HFF-Myc (cell line): ENCODE data around the gene FAM13A.

ENCODE experiments used
- DNase-seq: peaks from one replicate; pipeline ENCODE4 v3.0.0-alpha.2; 2011; ENCODE audit warnings: low read depth; ENCODE audit errors: extremely low read depth
- H3K4me3 ChIP-seq: replicated peaks from 2 replicates; pipeline ENCODE4 v1.5.1; 2011; ENCODE audit warnings: low read depth, mild to moderate bottlenecking, control low read depth, low read length
- TF ChIP-seq, protein P1 (sequence below): IDR thresholded peaks from 2 replicates; pipeline ENCODE4 v1.5.1; 2012; ENCODE audit warnings: mild to moderate bottlenecking, low read depth, low read length, control low read depth; ENCODE audit errors: missing control alignments

Gene FAM13A

DNA sequence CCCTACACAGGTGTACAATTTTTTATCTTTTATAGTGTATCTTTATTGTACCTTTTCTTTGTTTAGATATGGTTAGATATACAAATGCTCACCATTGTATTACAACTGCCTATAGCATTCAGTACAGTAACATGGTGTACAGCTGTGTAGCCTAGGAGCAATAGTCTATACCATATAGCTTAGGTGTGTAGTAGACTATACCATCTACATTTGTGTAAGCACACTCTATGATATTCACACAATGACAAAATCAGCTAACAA, 80.3 kb downstream of the FAM13A start:
- no peak overlapping the region for H3K4me3 ChIP-seq
- TF ChIP-seq, protein P1, sequence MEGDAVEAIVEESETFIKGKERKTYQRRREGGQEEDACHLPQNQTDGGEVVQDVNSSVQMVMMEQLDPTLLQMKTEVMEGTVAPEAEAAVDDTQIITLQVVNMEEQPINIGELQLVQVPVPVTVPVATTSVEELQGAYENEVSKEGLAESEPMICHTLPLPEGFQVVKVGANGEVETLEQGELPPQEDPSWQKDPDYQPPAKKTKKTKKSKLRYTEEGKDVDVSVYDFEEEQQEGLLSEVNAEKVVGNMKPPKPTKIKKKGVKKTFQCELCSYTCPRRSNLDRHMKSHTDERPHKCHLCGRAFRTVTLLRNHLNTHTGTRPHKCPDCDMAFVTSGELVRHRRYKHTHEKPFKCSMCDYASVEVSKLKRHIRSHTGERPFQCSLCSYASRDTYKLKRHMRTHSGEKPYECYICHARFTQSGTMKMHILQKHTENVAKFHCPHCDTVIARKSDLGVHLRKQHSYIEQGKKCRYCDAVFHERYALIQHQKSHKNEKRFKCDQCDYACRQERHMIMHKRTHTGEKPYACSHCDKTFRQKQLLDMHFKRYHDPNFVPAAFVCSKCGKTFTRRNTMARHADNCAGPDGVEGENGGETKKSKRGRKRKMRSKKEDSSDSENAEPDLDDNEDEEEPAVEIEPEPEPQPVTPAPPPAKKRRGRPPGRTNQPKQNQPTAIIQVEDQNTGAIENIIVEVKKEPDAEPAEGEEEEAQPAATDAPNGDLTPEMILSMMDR, result no peak
- no peak for DNase-seq

DNA sequence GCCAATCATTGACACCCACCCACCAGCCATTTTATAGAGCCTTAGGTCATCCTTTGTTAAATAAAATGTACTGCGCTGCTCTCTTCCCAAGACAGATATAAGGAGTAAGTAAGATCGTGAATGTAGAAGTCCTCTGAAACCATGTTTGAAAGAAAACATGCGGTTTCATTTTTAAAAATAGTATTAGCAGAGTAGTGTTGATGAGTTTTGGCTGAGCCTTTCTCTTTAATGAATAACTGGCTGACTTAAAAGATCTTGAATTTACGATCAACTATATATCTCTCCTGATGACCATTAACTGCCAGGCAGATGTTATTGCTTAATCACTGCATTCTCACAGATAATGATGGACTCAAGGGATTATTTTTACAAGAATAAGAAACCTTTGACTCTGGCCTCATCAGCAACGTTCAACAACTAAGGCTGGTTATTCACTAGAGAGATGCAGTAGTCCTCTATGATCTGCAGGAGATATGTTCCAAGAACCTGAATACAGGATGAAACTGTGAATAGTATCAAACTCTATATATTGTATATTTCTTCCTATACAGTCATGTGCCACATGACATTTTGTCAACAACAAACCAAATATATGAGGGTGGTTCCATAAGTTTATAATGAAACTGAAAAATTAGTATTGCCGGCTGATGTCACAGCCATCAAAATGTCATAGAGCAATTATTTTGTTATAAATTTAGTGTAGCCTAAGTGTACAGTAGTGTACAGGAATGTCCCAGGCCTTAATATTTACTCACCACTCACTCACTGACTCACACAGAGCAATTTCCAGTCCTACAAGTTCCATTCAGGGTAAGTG, 80.8 kb downstream of the FAM13A start:
- no peak overlapping the region for H3K4me3 ChIP-seq
- TF ChIP-seq, protein P1, result no peak
- no peak for DNase-seq

DNA sequence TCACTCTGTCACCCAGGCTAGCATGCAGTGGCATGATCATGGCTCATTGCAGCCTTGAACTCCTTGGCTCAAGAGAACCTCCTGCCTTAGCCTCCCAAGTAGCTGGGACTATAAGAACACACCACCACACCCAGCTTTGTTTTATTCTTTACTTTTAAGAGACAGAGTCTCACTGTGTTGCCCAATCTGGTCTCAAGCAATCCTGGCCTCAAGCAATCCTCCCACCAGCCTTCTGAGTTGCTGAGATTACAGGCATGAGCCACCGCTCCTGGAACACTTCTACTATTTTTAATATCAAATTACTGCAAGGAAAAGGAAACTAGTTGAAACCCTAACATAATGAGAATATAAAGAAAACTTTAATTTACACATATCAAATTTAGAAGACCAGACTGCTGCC, 85.4 kb downstream of the FAM13A start:
- TF ChIP-seq, protein P1, result no peak
- H3K4me3 ChIP-seq, result no peak overlapping the region

DNA sequence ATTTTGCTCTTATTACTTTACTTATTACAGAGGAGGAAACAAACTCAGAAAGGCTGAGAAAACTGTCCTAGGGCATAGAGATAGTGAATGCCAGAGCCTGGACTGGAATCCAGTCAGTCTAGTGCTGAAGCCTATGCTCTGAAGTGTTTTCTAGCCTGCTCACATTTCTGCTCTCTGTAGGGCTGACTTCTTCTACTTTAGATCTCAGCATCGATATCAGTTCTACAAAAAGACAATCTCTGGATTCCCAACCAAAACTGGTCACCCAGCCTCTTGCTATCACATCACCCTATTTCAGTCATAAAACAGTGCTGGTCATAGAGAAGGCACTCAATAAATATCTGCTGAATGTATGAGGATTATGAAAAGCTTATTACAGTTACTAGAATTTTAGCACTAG, 87.2 kb downstream of the FAM13A start:
- DNase-seq, result no peak

More for the DNA sequence above, 85.4 kb downstream of the FAM13A start:
- DNase-seq, result no peak

DNA sequence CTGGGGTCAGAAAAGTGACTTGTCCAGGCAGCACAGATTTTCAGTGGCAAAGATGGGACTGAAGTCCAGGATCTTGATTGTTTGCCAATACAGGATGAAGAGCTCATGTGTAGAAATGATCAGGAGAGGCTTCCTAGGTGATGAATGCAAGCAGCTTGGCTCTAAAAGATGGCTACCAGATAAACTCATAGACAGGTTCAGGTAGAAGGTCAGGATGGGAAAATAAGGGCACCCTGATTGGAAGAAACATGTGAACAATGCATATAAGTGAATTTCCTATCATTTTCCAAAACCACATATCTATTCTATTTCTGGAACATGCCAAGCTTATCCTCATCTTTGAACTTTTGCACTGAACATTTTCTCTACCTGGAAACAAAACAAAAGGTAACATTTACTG, 87.7 kb downstream of the FAM13A start:
- TF ChIP-seq, protein P1, result no peak
- DNase-seq, result no peak
- no peak overlapping the region for H3K4me3 ChIP-seq

More for the DNA sequence above, 87.2 kb downstream of the FAM13A start:
- no peak overlapping the region for H3K4me3 ChIP-seq
- TF ChIP-seq, protein P1, result no peak

DNA sequence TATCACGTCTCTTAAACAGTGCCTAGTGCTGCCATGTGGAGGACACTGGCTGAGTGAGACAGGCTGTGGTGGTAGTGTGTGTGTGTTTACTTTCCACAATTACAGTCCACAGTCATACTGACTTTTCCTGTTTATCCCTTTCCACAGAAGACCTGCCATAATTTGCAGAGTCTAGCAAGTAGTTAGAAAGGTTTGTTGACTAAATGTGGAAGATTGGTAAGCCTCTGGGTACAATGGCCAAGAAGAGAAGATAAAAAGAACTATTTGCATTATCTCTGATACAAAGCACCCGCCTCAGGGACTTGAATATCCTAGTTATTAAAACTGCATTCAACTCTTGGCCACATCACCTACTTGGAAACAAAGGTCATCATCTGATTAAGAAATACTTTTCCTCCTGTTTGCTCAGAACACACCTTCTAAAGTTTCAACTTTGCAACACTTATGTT, 89.1 kb downstream of the FAM13A start:
- no peak for DNase-seq
- TF ChIP-seq, protein P1, result no peak
- no peak overlapping the region for H3K4me3 ChIP-seq

- no peak for DNase-seq
- H3K4me3 ChIP-seq, result no peak overlapping the region
- TF ChIP-seq, protein P1, result no peak
These were observed 91.9 kb downstream of the FAM13A start for GRCh38 chr4:88965053-88965452.
